Measurements from ENCODE around the gene PRPS1L1.

PRPS1L1 gene

DNA sequence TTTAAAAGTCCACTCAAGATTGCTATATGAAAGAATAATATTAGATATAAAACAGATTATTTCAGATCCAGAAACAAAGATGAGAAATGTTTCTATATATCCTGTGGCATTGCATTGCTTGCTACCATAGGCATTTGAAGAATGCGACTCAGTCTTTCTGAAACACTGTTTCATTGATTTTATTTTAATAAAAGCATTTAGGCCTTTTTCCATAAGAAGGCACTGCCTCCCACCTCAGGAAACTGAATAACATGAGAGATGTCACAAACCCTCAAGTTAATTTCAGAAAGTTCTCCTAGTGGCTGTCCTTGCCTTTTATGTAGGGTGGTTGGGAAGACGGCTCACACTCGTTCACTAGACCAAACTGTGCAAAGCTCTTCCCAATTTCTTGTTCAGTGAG is 23.3 kb downstream of the PRPS1L1 start:
- no peak for DNase-seq

DNA sequence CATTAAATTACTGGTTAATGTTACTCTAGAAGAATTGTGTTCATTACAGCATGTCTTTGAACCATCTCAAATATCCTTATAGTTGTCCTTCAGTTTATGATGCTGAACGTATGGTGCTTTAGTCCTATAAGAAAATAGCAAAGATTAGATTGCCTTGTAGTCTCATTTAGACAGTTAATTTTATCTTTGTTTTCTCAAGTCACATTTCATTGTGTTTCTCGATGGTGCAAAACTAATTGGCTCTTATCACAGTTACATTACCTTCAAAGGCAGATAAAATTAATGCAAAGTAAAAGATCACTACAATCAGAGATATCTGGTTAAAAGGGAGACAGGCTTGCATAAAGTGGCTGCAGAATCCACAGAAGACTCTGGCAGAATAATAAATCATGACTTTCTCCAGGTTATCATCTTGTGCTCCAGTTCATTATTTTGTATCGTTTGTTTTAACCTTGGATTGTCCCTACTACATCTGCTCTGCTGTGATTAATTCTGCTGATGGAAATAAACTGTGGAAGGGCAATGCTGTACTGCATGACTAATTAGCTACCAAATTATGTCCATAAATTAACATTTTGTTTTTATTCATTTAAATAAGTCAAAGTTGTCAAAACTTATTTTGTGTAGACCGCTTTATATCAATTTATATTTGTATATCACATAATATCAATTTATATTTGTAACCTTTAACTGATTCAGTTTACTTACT is 24.2 kb downstream of the PRPS1L1 start:
- no peak for DNase-seq

DNA sequence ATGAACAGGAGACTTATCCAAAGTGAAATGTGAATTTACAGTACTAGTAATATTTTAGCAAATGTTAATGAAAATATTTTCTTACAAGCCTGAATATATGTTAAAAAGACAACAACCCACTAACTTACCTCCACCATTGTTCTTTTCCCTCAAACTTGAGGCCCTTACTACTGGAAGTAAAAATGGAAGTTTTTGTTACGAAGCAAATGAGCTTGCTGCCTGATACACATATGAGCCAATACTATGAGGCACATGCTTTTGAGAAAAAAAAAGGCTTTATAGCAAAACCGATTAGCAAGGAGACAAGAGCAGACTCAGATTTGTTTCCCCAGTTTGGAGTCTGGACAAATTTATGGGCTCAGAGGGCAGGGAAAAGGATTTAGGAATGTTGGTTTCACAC is 29.0 kb downstream of the PRPS1L1 start:
- DNase-seq: no peak

DNA sequence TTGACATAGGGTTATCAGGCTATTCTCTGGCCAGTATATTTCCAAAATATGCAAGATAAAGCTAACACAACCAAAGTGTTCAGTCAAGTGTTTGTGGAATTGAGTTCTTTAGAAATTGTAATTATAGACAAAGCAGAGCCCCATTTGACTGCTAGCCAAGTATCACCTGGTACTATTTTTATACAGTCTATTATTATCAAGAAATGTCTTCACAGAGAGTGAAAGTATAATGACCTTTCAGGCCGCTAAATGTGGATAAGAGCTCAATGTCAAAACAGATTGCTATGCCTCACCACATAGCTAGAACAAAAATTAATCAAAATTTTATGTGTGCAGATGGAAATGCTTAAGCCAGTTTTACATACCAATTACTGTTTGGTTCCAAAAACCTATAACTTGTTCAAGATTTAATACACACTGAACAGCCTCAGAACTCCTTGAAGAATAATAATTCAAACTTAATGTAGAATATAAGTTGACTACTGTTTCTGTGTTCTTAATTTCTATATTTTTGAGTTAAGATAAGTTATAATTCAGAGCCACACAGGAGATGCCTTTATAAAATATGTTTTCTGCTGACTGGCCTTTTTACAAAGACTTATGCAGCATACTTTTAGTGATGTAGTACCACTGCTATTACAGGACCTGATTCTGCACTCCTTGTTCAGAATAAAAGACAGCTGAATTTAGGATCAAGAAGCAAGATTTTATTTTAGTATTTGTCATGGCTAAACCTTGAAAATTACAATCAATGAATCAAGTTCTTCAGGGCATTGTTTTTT is 31.0 kb downstream of the PRPS1L1 start:
- DNase-seq: no peak

DNA sequence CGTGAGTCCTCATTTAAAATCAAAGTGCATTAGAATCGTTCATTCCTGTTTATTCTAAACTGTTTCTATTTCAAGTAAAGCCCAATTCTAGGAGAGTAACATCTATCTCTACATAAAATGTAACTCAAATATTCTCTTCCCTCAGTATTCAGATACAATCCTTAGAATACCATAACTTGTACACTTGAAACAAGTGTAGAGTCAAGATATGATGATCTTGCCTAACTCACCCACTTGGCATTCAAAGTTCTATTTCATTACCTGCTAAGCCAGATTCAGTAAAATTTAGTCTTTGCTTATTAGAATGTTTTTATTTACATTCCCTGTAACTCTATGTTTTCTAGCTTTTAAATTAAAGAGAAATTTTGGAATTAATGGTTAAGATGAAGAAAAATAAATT is 31.6 kb downstream of the PRPS1L1 start:
- DNase-seq: no peak

DNA sequence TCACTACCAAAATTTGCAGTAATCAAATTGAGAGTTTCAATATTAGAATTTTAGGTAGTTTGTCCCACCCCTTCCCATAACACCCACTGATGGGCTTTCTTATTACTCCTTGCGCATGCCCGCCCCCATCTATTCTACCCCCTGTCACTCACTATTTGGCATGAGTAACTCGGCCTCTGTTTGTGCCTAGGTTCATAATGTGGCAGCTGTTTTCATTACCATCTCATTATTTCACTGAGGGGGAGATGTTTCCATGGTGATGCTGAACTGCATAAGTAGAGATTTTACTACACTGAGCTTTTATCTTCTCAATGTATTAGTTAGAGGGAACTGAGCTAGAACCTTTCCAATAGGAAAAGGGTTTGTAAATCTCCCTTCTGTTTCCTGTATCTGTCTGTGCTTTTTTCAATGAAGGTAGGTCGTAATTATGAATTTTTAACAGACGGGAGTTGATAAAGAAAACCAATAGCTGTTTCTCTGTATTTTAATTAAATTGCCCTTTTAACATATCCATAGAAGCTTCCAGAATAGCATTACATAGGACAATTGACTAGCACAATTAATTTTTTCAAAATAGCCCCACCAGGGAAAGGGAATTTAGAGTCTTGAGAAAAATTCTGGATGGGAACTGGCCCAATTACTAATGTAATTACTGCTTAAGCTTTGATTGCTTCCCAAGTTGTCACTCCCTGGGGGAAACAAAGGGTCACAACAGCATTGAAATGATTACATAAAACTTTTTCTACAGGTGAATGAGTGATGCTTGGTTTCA is 33.4 kb downstream of the PRPS1L1 start:
- DNase-seq: no peak

DNA sequence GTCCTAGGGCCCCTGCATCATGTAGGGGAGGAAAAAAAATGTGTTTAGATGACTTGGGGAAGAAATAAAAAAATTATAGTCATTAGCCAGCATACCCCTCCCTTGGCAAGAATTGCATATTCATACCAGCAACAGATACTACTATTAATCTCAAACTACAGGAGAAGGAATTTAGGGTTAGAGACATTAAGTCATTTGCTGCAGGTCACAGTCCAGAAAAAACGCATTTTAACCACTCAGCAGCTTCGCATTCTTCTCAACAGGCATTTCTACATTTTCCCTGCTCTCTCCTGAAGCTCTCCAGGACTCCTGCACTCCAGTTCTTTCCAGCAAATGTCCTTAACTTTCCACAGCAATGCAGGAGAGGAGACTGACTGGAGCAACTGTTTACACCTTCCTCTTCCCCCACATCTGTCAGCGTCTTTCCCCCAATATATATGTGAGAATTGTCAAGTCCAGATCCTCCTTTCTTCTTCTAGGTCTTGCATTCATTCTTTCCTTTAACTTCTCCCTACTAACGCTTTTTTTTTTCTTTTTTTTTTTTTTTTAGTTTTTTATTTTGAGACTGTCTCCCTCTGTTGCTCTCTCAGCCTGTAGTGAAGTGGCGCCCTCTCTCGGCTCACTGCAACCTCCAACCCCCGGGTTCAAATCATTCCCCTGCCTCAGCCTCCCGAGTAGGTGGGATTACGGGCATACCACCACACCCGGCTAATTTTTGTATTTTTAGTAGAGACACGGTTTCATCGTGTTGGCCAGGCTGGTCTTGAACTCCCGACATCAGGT is 35.6 kb downstream of the PRPS1L1 start:
- no peak for DNase-seq

DNA sequence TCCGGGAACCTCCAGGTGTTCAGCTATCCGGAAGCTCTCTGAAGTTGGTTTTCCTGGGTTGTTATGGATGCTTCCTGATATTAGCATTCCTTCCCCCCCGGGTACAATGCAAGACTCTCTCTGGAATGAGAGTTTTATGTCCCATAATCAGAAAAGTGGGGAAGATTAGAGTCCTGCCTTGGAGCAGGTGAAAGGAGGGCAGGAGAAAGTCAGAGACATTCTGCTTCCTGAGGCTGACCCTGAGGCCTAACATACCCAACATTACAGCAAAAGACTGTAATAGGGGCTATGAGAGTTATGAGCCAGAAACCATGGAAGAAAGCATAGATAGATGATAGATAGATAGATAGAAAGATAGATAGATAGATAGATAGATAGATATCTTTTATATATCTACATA is 36.9 kb downstream of the PRPS1L1 start:
- DNase-seq: no peak

DNA sequence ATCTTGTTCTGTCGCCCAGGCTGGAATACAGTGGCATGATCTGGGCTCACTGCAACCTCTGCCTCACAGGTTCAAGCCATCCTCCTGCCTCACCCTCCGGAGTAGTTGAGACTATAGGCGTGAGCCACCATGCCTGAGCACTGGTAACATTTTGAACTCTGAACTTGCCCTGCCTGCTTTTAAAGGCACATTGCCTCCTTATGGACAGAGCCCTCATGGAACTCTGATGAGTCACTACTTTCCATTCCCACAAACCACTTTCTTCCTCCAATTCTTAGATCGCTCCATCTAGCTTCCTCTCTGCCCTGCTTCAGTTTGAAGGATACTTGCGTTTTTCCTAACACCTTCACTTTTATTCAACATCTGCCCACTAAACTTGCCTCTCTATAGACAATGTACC is 38.1 kb downstream of the PRPS1L1 start:
- no peak for DNase-seq

DNA sequence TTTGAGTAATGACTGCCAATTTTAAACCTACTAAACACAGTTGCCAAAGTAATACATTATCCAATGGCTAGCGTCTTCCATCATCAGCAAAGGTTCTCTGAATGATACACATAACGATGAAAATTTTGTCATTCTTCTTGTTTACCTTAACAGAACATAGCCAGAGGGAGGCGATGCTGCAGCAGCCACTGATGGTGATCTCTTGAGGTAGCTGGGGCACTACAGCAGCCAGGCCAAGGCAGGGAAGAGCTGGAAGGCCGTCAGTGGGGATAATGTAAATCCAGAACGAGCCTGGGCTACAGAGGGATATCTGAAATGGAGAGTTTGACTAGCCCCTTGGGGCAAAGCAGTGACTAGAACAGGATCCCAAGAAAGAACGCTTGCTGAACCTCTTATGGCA is 38.8 kb downstream of the PRPS1L1 start:
- DNase-seq: no peak

DNA sequence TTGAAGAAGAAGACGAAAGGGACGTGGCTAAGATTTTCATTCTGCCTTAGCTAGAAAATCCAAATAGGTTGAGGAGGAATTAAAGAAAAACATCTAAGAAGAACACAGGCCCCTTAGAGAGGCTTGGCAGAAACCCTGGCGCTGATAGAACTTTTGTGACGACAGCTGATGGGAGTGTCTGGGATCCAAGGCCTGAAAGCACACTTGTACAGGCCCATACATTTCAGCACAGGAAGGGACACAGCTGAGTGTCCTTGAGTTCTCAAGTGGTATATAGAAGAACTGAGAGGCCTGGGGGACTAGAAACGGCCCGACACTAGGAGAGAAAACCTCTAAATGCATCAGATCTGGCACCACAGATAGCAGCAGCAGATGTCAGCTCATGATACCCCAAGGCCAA is 39.5 kb downstream of the PRPS1L1 start:
- no peak for DNase-seq

DNA sequence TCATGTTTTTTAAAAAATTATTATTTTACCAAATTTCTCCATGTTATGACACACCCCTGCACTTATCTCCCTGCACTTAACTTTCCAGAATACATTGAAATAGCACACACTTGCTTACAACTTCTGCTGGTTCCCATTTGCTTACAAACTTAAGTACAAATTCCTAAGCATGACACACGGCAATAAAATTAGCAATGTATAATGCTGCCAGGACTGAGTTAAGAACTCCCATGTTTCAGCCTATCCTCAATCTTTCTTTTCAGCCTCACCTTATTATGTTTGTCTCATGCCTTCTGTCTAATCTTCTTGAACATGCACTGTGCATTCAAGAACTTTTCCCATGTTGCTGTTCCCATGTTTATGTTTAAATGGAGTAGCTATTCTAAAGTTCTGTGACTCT is 40.8 kb downstream of the PRPS1L1 start:
- no peak for DNase-seq

DNA sequence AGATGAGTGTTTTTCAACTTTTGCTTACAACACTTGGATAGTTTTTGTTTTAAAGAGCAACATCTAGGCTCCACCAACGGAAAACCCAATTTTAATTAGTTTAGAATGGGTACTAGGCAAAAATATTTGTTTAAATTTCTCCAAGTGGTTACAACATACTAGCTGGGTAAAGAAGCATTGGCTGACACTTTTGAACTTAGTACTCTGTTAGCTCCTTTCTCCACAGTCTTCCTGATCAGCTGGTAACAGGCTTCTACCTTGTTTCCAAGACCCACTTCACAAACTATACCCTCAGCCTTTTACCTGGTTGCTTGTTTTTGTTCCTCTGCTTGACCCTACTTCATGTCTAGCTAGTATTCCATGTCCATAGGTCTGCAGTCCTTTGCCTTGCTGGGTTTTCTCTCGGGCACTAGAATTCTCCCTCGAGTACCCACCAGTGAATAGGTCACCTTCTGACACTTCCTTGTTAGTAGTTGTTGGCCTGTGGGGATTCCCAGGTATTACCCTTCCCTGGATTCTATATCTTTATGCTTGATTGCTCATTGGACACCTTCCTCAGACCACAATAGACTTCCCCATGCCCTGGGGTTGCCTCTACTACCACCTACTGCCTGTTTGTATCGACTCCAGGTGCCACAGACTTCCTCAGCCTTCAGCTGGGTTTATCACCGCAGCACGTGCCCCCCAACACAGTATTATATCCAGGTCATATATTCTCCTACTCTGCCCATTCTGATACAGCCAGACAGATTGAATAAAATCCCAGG is 42.0 kb downstream of the PRPS1L1 start:
- DNase-seq: no peak

DNA sequence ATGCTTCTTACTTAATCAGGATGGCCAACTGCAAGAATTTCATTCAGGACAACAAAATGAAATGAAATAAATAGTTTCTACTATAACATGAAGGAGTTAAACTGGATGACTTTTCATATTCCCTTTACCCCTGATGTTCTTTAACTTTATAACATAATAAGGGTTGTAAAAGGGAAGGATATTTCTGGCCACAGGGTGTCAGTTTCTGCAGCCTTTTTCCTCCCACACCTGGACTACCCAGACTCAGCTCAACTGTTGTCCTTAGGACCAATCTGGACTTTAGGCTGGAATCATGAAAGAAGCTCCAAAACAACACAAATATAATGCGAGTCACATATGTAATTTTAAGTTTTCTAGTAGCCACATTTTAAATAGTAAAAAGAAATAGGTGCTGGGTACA is 43.4 kb downstream of the PRPS1L1 start:
- DNase-seq: no peak

DNA sequence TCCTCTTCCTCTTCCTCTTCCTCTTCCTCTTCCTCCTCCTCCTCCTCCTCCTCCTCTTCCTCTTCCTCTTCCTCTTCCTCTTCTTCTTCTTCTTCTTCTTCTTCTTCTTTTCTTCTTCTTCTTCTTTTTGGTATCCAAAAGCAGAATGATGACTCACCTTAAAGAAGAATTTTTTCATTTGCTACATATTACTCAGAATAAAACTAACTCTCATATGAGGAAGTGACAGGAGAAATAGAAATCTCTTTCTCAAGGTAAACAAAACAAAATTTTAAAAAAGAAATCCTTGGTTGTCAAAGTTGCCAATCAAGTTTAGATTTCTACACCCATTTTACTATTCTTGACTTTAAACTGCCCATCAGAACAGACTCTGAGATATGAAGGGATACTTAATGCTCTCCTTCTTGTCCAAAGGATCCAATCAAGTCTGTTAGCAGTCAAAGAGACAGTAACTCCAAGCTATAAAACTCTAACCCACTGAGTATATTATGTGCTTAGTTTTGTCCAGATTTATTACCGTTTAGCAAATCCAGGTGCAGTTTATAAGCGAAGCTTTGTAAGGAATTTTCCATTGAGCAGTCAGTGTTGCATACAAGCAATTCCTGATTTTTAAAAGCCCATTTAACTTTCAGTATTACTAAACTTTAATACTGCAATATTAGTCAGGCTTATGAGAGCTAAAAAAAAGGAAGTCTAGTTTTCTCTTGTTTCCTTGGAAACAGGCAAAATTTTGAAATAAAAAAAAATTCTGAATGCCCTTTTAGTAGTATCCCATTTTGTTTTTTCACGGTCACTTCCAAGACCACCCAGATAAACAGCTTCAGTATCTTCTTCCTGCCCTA is 44.2 kb downstream of the PRPS1L1 start:
- DNase-seq: no peak

DNA sequence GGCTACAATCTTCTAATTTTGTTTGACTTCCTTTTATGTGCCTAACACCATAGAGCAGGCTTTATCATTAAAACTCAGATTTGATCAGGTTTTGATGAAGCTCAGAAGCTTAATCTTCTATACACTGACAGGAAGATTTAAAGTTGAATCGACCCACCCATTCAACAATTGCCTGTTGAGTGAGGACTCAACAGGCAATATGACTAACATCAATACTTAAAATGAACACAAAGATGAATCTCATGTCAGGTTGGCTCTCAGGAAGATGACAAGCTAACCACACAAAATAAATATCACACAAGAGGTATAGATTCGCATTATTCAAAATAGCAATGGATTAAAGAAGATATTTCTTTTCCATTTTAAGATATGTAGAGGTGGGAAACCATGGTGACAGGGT is 50.7 kb downstream of the PRPS1L1 start:
- DNase-seq: no peak
